Activated CD8-positive, alpha-beta memory T cell treated with anti-CD3 and anti-CD28 coated beads, Interleukin-2, amount 50 U/mL, for 1 hour (primary cell): ENCODE data around the gene TSPEAR.

ENCODE experiments used
- DNase-seq: peaks from one replicate; pipeline ENCODE4 v3.0.0-alpha.2; 2020; ENCODE audit errors: extremely low read depth

TSPEAR gene

GRCh38 chr21:44711327-44712202, at the start of gene TSPEAR:
Gene TSPEAR, minus strand, starts transcription at chr21:44711572. Its CDS starts 58 bp downstream, at chr21:44711514.
- no peak for DNase-seq

DNA sequence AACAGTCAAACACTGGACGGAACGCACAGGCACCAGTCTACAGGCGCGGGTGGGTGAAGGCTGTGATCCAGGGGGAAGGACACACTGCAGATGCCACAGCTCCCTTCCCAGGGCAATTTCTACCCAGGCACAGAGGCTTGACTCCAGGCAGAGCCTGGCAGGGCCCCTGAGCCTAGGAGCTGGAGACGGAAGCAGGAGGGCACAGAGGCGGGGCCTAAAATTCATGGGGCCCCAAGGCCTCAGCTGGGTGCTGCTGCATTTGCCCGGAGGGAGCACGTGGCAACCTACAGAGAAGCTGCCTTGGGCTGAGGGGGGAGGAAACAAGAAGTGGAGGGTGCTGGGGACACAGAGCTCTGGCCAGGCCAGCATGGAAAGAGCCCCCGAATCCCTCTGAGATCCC, 49.0 kb upstream of the TSPEAR start:
- no peak for DNase-seq

- no peak for DNase-seq
Observed at GRCh38 chr21:44759628-44760285, 48.4 kb upstream of the TSPEAR start.

- no peak for DNase-seq
Observed at GRCh38 chr21:44758781-44759627, 47.6 kb upstream of the TSPEAR start.

DNA sequence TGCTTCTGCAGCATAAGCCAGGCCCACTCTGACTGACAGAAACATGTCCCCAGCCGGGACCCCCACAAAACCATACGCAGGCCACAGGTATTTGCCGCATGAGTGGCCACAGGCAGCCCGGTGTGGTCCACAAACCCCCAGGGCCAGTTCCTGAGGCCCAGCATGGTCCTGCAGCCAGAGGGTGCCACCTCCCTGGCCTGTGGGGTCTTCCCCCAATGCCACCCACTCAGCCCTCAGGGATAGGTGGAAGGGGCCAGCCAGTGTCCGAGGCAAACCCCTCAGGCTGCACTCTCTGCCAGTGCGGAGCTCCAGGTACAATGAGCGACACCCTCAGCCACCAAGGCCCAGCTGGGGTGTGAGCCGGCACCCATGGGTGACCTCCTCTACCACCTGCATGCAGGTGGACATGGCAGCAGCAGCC, 46.8 kb upstream of the TSPEAR start:
- no peak for DNase-seq

DNA sequence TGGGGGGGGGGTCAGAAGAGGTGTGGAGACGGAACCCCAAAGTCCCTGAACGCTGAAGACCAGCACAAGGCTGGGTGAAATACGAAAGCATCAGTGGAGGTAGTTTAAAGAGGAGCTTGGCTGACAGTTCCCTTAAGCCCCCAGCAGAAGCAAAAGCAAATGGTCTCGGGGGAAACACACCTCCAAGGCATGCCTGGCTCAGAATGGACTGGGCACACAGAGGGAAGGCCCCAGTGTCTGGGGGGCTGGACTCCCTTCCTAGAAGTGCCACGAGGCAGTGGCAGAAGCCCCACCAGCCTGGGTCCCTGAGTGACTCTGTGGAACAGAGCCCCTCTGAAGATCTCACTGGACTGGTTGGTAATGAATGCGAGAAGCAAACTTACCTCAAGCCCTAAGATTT, 46.4 kb upstream of the TSPEAR start:
- no peak for DNase-seq

DNA sequence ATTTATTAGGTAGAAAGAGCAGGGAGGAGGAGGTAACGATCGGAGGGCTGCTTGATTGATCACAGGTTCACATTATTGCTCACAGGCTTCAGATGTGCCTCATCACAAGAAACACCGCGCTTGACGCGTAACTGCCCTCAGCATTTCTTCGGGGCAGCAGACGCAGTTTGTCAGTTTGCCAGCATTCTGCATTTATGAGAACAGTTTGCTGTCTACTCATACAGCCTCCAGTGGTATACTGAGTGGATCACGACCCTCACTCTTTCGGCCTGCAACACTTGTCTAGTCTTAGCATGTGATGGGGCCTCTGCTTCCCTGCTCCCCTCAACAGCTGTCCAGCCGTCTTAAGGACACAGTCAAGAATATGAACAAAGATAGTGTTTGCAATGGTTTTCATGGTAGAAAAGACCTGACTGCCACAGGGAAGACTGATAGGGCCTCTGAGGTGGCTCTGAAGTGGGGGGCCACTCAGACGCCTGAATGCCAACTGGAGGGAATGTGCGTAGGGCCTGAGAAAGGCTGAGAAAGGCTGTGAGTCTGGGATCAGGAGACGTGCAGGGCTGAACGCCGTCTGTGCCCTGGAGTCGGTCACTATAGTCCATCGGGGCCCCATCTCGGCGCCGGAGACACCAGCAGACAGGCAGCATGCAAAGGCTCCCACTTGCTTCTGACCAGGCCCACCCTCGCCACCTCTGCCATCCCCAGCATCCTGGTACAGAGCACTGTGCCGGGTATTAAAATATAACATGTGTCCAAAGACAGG, 45.2 kb upstream of the TSPEAR start:
- no peak for DNase-seq

DNA sequence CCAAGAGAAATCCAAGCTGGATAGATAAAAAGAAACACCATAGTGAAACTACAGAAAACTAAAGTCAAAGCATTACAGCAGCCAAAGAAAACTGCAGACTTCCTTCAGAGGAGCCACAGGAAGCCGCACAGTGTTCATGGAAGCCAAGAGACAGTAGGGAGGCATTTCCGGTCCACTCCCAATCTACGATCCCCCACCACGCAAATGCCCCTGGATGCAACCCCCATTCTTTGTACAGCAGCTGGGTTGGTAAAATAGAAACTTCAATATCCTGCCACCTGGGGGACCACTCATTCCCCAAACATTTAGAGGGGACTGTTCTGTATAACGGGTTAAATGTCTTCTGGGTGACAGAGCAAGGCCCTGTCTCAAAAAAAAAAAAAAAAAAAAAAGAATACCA, 43.9 kb upstream of the TSPEAR start:
- DNase-seq = no peak

GRCh38 chr21:44753357-44753756, 42.0 kb upstream of the TSPEAR start:
- no peak for DNase-seq

- DNase-seq = no peak
Observed at GRCh38 chr21:44752671-44753235, 41.4 kb upstream of the TSPEAR start.

- no peak for DNase-seq
Observed at GRCh38 chr21:44751799-44752636, 40.6 kb upstream of the TSPEAR start.

GRCh38 chr21:44751186-44751798, 39.9 kb upstream of the TSPEAR start:
- no peak for DNase-seq

DNA sequence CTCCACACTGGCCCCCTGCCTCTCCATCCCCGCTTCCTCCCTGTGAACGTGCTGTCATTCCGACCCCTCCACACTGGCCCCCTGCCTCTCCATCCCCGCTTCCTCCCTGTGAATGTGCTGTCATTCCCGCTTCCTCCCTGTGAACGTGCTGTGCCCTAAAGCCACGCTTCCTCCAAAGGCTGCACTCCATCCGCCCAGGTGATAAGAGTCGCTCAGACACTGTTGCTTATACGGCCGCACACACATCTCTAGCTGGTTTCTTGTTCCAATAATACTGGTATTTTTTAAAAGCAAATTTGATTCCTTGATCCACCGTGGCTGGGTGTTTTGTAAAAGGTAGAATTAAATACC, 39.3 kb upstream of the TSPEAR start:
- DNase-seq = no peak

GRCh38 chr21:44749759-44750674, 38.6 kb upstream of the TSPEAR start:
- no peak for DNase-seq

DNA sequence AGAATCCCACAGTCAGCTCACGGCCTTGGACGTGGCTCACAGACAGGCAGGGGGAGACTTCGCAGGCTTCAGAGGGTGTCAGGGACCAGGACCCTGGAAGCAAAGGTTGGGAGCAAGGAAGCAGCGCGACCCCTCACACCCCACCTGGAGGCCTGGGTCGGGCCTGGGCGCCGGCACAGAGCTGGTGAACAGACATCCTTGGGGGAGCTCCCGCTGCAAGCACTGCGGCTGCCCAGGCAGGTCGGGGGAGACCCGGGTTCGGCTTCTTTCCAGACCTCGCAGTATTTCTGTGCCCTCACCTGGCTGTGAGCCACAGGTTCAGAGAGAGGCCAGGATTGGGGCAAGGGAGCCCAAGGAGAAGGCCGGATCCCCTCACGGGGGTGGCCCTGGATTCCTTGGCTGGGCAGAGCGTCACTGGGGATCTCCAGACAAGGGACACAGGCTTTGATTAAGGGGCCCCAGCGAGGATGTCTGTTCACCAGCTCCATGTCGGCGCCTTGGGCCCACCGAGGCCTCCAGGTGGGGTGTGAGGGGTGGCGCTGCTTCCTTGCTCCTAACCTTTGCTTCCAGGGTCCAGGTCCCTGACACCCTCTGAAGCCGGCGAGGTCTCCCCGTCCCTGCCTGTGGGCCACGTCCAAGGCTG, 37.9 kb upstream of the TSPEAR start:
- no peak for DNase-seq

DNA sequence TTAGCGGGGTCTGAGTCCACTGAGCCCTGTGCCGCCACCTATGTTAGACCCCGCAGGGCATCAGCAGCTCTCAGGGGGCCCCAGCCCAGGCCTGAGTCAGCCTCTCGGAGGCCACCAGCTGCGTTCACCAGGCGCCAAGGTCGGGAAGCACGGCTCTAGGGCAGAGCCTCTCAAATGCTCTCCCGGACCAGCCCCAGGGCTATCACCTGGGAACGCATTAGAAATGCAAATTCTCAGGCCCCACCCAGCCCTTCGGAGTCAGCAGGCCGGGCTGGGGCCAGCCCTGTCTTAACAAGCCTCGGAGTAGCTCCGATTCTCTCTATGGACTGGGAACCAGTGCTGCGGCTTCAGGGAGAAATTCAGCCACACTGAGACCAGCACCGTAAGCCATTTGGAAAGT, 37.2 kb upstream of the TSPEAR start:
- DNase-seq = no peak

- no peak for DNase-seq
Observed at GRCh38 chr21:44742418-44743153, 31.2 kb upstream of the TSPEAR start.

DNA sequence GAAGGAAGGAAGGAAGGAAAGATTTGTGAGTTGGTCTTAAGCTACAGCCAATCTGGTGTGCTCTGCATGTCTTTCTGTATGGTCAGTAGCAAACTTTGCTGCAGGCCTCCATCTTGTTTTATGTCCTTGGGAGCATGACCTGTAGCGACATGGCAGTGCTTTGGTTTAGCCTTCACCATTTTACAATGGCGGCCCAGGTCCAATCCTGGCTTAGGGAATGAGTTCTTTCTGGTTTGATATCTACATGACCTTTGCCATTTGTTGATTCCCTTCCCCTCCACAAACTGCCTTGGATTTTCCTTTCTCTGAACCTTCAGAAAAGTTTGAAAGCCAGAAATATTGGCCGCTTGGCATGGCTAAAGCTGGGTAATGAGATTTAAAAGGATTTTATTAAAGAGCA, 30.5 kb upstream of the TSPEAR start:
- DNase-seq = no peak
